Measurements from ENCODE around the gene SZT2.

- TF ChIP-seq, protein P1, sequence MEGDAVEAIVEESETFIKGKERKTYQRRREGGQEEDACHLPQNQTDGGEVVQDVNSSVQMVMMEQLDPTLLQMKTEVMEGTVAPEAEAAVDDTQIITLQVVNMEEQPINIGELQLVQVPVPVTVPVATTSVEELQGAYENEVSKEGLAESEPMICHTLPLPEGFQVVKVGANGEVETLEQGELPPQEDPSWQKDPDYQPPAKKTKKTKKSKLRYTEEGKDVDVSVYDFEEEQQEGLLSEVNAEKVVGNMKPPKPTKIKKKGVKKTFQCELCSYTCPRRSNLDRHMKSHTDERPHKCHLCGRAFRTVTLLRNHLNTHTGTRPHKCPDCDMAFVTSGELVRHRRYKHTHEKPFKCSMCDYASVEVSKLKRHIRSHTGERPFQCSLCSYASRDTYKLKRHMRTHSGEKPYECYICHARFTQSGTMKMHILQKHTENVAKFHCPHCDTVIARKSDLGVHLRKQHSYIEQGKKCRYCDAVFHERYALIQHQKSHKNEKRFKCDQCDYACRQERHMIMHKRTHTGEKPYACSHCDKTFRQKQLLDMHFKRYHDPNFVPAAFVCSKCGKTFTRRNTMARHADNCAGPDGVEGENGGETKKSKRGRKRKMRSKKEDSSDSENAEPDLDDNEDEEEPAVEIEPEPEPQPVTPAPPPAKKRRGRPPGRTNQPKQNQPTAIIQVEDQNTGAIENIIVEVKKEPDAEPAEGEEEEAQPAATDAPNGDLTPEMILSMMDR (conservative IDR thresholded peaks at IDR 0.05; ENCODE audit: low read length): no peak
- TF ChIP-seq EZH2phosphoT487 (IDR thresholded peaks at IDR 0.05; ENCODE audit: borderline replicate concordance, low read depth, low read length): no peak
Observed at GRCh38 chr1:43479414-43479813, 89.7 kb downstream of the SZT2 start.

All from OCI-LY7 (cell line).